Bronchial epithelial cell (primary cell): ENCODE data around the gene ZNF543. TPM values are rescaled to one million over a fixed set of nuclear protein-coding genes. Genes with fewer than 3 reads are reported as not detected.
A peak's percentile ranks its signal among the peaks of the same experiment; 100 is the strongest.
"Not testable (repeated sequence)": the region's sequence is repeated elsewhere in the genome, so short reads cannot be mapped to it uniquely, and the experiment has no call there.

ENCODE experiments used
- DNase-seq: peaks from one replicate; pipeline ENCODE4 v3.0.0-alpha.2; 2010; ENCODE audit warnings: low read depth
- FAIRE-seq: peaks from 2 replicates; lab custom pipeline; 2011; peaks lifted over from hg19 to GRCh38; lab: Jason Lieb, UNC
- H3K27me3 ChIP-seq: 2 replicates; pipeline ENCODE4 v1.5.1; 2011; ENCODE audit warnings: low read length; ENCODE audit not compliant: control insufficient read depth, insufficient read depth
- H3K36me3 ChIP-seq: 2 replicates; pipeline ENCODE4 v1.5.1; 2011; ENCODE audit warnings: low read length; ENCODE audit not compliant: control insufficient read depth, insufficient read depth
- H3K4me3 ChIP-seq: 2 replicates; pipeline ENCODE4 v1.5.1; 2011; ENCODE audit warnings: mild to moderate bottlenecking, low read depth, low read length, control low read depth
- CTCF ChIP-seq: IDR thresholded peaks from 2 replicates; pipeline ENCODE4 v1.5.1; 2011; ENCODE audit warnings: mild to moderate bottlenecking, moderate library complexity, low read length, control low read depth, inconsistent platforms; ENCODE audit not compliant: insufficient read depth, severe bottlenecking
- total RNA-seq: library from RNA; depleted of rRNA; stranded (reverse); fragments of >200 nt; gene quantifications from 2 replicates; pipeline ENCODE4 v1.2.1, GENCODE V29; 2014

ZNF543 gene
- total RNA-seq, 1 donor from 2014 or later, result 13.2 TPM

GRCh38 chr19:57362419-57362818, 42.1 kb downstream of the ZNF543 start:
- FAIRE-seq, result no peak
- DNase-seq, result no peak
- Histone ChIP-seq H3K36me3 (peaks cover 6% of the 10 kb centered on the region), H3K4me3 (peak overlapping the region; percentile 58), H3K27me3 (no peaks in the 10 kb centered on the region)
- TF ChIP-seq CTCF, result no peak

- FAIRE-seq, result peak; percentile 97
- Histone ChIP-seq H3K27me3 (no peaks in the 10 kb centered on the region), H3K36me3 (peaks cover 4% of the 10 kb centered on the region), H3K4me3 (peak within 1 kb of the TSS; percentile 58)
- TF ChIP-seq CTCF, result no peak
- peak; percentile 96 for DNase-seq
These were observed 42.9 kb downstream of the ZNF543 start, which contains the start of the genes TRAPPC2B and ZNF547 for GRCh38 chr19:57362997-57363687. Gene TRAPPC2B (plus strand): TSS chr19:57363551. CDS start chr19:57364834, 1,283 bp downstream. Gene ZNF547 (plus strand): TSS chr19:57363551. CDS start chr19:57368556, 5,005 bp downstream.

GRCh38 chr19:57363688-57364181, 43.5 kb downstream of the ZNF543 start:
- FAIRE-seq (no peak), DNase-seq (no peak)
- Histone ChIP-seq H3K4me3 (peak overlapping the region; percentile 58), H3K27me3 (no peaks in the 10 kb centered on the region), H3K36me3 (peaks cover under 1% of the 10 kb centered on the region)
- no peak for TF ChIP-seq CTCF

- TF ChIP-seq CTCF, result no peak
- no peak for DNase-seq
- no peaks in the 10 kb centered on the region for H3K27me3 ChIP-seq
- no peak for FAIRE-seq
- H3K4me3 ChIP-seq, result no peak overlapping the region
- no peaks in the 10 kb centered on the region for H3K36me3 ChIP-seq
These were observed 46.5 kb downstream of the ZNF543 start for GRCh38 chr19:57366776-57367175.

GRCh38 chr19:57374179-57374578, 53.9 kb downstream of the ZNF543 start:
- DNase-seq, result no peak
- no peaks in the 10 kb centered on the region for H3K27me3 ChIP-seq
- TF ChIP-seq CTCF, result no peak
- FAIRE-seq, result no peak
- peaks cover 8% of the 10 kb centered on the region for H3K36me3 ChIP-seq
- no peak overlapping the region for H3K4me3 ChIP-seq

GRCh38 chr19:57374647-57375046, 54.4 kb downstream of the ZNF543 start:
- H3K36me3 ChIP-seq, H3K4me3 ChIP-seq, DNase-seq, H3K27me3 ChIP-seq, FAIRE-seq: not testable (repeated sequence)
